ENCODE measurements around the gene SPIRE1.
A peak's percentile ranks its signal among the peaks of the same experiment; 100 is the strongest.

The SPIRE1 gene

GRCh38 chr18:12657684-12658425, at the start of gene SPIRE1:
TSS of gene SPIRE1 (minus strand) at chr18:12658107. CDS start at chr18:12657866, 241 bp downstream.
- peak within 1 kb of the TSS; percentile 52; the same call in 1 of the 2 replicates for H3K9ac ChIP-seq (ENCODE audit: low read depth, low read length)
- peaks cover 27% of the 10 kb centered on the region for H3K27me3 ChIP-seq (ENCODE audit: insufficient read depth, low read length)
- H3K36me3 ChIP-seq (ENCODE audit: insufficient read depth, low read depth, low read length), result peaks cover 7% of the 10 kb centered on the region; the same call in 1 of the 2 replicates
- H3K27ac ChIP-seq (ENCODE audit: low read length), result no peak within 1 kb of the TSS
- H3K4me3 ChIP-seq (ENCODE audit: low read length), result peak within 1 kb of the TSS; percentile 65
- H3K4me1 ChIP-seq (ENCODE audit: insufficient read depth, low read length), result peaks cover 6% of the 10 kb centered on the region; the same call in 1 of the 2 replicates
- no peaks in the 10 kb centered on the region for H3K9me3 ChIP-seq (ENCODE audit: insufficient read depth, low read depth, low read length)

- Histone ChIP-seq H3K27ac (ENCODE audit: low read length) (no peak overlapping the region), H3K4me3 (ENCODE audit: low read length) (peak overlapping the region; percentile 91), H3K4me1 (ENCODE audit: insufficient read depth, low read length) (peaks cover 14% of the 10 kb centered on the region; the same call in 1 of the 2 replicates), H3K9ac (ENCODE audit: low read depth, low read length) (peak overlapping the region; percentile 97), H3K27me3 (ENCODE audit: insufficient read depth, low read length) (no peaks in the 10 kb centered on the region), H3K9me3 (ENCODE audit: insufficient read depth, low read depth, low read length) (no peaks in the 10 kb centered on the region), H3K36me3 (ENCODE audit: insufficient read depth, low read depth, low read length) (peaks cover 52% of the 10 kb centered on the region)
Observed at GRCh38 chr18:12703664-12704063, 45.8 kb upstream of the SPIRE1 start.

GRCh38 chr18:12703096-12703567, 45.2 kb upstream of the SPIRE1 start:
- Histone ChIP-seq H3K9ac (ENCODE audit: low read depth, low read length) (peak overlapping the region; percentile 97), H3K4me3 (ENCODE audit: low read length) (peak overlapping the region; percentile 91), H3K27ac (ENCODE audit: low read length) (peak overlapping the region; percentile 60), H3K27me3 (ENCODE audit: insufficient read depth, low read length) (no peaks in the 10 kb centered on the region), H3K9me3 (ENCODE audit: insufficient read depth, low read depth, low read length) (no peaks in the 10 kb centered on the region), H3K36me3 (ENCODE audit: insufficient read depth, low read depth, low read length) (peaks cover 51% of the 10 kb centered on the region), H3K4me1 (ENCODE audit: insufficient read depth, low read length) (peaks cover 14% of the 10 kb centered on the region; the same call in 1 of the 2 replicates)

GRCh38 chr18:12702221-12703095, 44.6 kb upstream of the SPIRE1 start, which contains the start of the genes CEP76 and PSMG2:
TSS of gene CEP76 (minus strand) at chr18:12702723. CDS start at chr18:12702548, 175 bp downstream.
TSS of gene PSMG2 (plus strand) at chr18:12703042. CDS start at chr18:12703108, 66 bp downstream.
- Histone ChIP-seq H3K9me3 (ENCODE audit: insufficient read depth, low read depth, low read length) (no peaks in the 10 kb centered on the region), H3K36me3 (ENCODE audit: insufficient read depth, low read depth, low read length) (peaks cover 48% of the 10 kb centered on the region), H3K4me3 (ENCODE audit: low read length) (peak within 1 kb of the TSS; percentile 91), H3K27me3 (ENCODE audit: insufficient read depth, low read length) (no peaks in the 10 kb centered on the region), H3K9ac (ENCODE audit: low read depth, low read length) (peak within 1 kb of the TSS; percentile 97), H3K27ac (ENCODE audit: low read length) (peak within 1 kb of the TSS; percentile 60), H3K4me1 (ENCODE audit: insufficient read depth, low read length) (peaks cover 14% of the 10 kb centered on the region; the same call in 1 of the 2 replicates)

- Histone ChIP-seq H3K4me1 (ENCODE audit: insufficient read depth, low read length) (peaks cover 14% of the 10 kb centered on the region; the same call in 1 of the 2 replicates), H3K9ac (ENCODE audit: low read depth, low read length) (peak overlapping the region; percentile 97; the same call in 1 of the 2 replicates), H3K36me3 (ENCODE audit: insufficient read depth, low read depth, low read length) (peaks cover 47% of the 10 kb centered on the region), H3K4me3 (ENCODE audit: low read length) (peak overlapping the region; percentile 91), H3K27me3 (ENCODE audit: insufficient read depth, low read length) (no peaks in the 10 kb centered on the region), H3K9me3 (ENCODE audit: insufficient read depth, low read depth, low read length) (no peaks in the 10 kb centered on the region), H3K27ac (ENCODE audit: low read length) (no peak overlapping the region)
Observed at GRCh38 chr18:12701161-12701560, 43.3 kb upstream of the SPIRE1 start.

DNA sequence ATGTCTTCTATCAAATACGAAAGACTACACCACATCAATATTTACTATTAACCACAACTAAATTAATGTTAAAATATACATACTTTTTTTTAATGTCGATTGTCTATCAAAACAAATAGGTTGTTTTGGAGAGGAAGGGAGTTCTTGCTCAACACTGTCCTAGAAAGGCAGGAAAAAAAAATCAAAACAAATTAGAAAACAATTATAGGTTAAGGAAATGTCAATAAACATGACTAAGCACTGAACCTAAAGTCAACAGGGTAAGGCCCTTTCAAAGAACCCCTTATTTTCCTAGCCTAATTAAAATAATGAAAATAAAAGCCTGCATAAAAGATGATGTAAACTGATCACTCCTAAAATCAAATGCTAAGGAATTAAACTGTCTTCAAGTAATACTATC, 41.8 kb upstream of the SPIRE1 start:
- Histone ChIP-seq H3K9me3 (ENCODE audit: insufficient read depth, low read depth, low read length) (no peaks in the 10 kb centered on the region), H3K36me3 (ENCODE audit: insufficient read depth, low read depth, low read length) (peaks cover 53% of the 10 kb centered on the region), H3K4me1 (ENCODE audit: insufficient read depth, low read length) (peaks cover 14% of the 10 kb centered on the region; the same call in 1 of the 2 replicates), H3K9ac (ENCODE audit: low read depth, low read length) (no peak overlapping the region), H3K27me3 (ENCODE audit: insufficient read depth, low read length) (no peaks in the 10 kb centered on the region), H3K4me3 (ENCODE audit: low read length) (no peak overlapping the region), H3K27ac (ENCODE audit: low read length) (no peak overlapping the region)

GRCh38 chr18:12694032-12694431, 36.1 kb upstream of the SPIRE1 start:
- H3K9me3 ChIP-seq (ENCODE audit: insufficient read depth, low read depth, low read length), result no peaks in the 10 kb centered on the region
- H3K36me3 ChIP-seq (ENCODE audit: insufficient read depth, low read depth, low read length), result peaks cover 61% of the 10 kb centered on the region
- H3K27me3 ChIP-seq (ENCODE audit: insufficient read depth, low read length), result no peaks in the 10 kb centered on the region
- H3K27ac ChIP-seq (ENCODE audit: low read length), result no peak overlapping the region
- H3K9ac ChIP-seq (ENCODE audit: low read depth, low read length), result no peak overlapping the region
- no peaks in the 10 kb centered on the region for H3K4me1 ChIP-seq (ENCODE audit: insufficient read depth, low read length)
- no peak overlapping the region for H3K4me3 ChIP-seq (ENCODE audit: low read length)

- Histone ChIP-seq H3K4me1 (ENCODE audit: insufficient read depth, low read length) (no peaks in the 10 kb centered on the region), H3K4me3 (ENCODE audit: low read length) (no peak overlapping the region), H3K27me3 (ENCODE audit: insufficient read depth, low read length) (no peaks in the 10 kb centered on the region), H3K36me3 (ENCODE audit: insufficient read depth, low read depth, low read length) (peaks cover 46% of the 10 kb centered on the region), H3K27ac (ENCODE audit: low read length) (no peak overlapping the region), H3K9ac (ENCODE audit: low read depth, low read length) (no peak overlapping the region), H3K9me3 (ENCODE audit: insufficient read depth, low read depth, low read length) (no peaks in the 10 kb centered on the region)
Observed at GRCh38 chr18:12692206-12692605, 34.3 kb upstream of the SPIRE1 start.

GRCh38 chr18:12689256-12689850, 31.4 kb upstream of the SPIRE1 start:
- Histone ChIP-seq H3K4me1 (ENCODE audit: insufficient read depth, low read length) (no peaks in the 10 kb centered on the region), H3K9ac (ENCODE audit: low read depth, low read length) (no peak overlapping the region), H3K9me3 (ENCODE audit: insufficient read depth, low read depth, low read length) (no peaks in the 10 kb centered on the region), H3K36me3 (ENCODE audit: insufficient read depth, low read depth, low read length) (peaks cover 47% of the 10 kb centered on the region), H3K27ac (ENCODE audit: low read length) (no peak overlapping the region), H3K27me3 (ENCODE audit: insufficient read depth, low read length) (no peaks in the 10 kb centered on the region), H3K4me3 (ENCODE audit: low read length) (no peak overlapping the region)

GRCh38 chr18:12686100-12686499, 28.2 kb upstream of the SPIRE1 start:
- Histone ChIP-seq H3K4me1 (ENCODE audit: insufficient read depth, low read length) (no peaks in the 10 kb centered on the region), H3K27ac (ENCODE audit: low read length) (no peak overlapping the region), H3K27me3 (ENCODE audit: insufficient read depth, low read length) (no peaks in the 10 kb centered on the region), H3K4me3 (ENCODE audit: low read length) (no peak overlapping the region), H3K9ac (ENCODE audit: low read depth, low read length) (no peak overlapping the region), H3K36me3 (ENCODE audit: insufficient read depth, low read depth, low read length) (peaks cover 48% of the 10 kb centered on the region), H3K9me3 (ENCODE audit: insufficient read depth, low read depth, low read length) (no peaks in the 10 kb centered on the region)

DNA sequence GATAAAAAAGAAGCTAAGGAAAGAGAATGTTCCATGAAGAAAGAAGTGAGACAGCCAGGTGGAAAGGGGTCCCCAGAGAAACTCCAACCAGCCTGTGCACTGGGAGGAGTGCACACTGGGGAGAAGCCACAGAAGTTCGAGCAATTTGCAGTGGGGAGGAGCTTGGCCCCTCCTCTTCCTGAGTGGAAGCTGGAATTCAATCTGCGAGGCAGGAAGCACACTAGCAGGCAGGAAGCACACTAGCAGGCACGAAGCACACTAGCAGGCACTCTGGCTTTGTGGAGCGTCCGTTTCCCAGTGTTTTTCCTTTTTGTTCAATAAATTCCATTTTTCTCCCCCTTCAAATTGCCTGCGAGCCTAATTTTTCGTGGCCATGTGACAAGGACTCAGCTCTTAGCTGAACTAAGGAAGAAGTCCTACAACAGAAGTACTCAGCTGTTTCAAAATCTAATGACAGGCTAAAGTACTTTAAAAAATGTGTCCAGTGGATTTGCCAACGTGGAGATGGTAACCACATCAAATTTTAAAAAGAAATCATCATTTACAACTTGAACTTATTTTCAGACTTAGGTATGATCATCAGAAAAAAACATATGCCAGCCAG, 21.4 kb upstream of the SPIRE1 start:
- Histone ChIP-seq H3K4me1 (ENCODE audit: insufficient read depth, low read length) (no peaks in the 10 kb centered on the region), H3K4me3 (ENCODE audit: low read length) (no peak overlapping the region), H3K9me3 (ENCODE audit: insufficient read depth, low read depth, low read length) (no peaks in the 10 kb centered on the region), H3K27ac (ENCODE audit: low read length) (no peak overlapping the region), H3K36me3 (ENCODE audit: insufficient read depth, low read depth, low read length) (peaks cover 61% of the 10 kb centered on the region), H3K27me3 (ENCODE audit: insufficient read depth, low read length) (no peaks in the 10 kb centered on the region), H3K9ac (ENCODE audit: low read depth, low read length) (no peak overlapping the region)

Data from iPS-20b (cell line).